Measurements from ENCODE around the gene EPB41L2. TPM values are rescaled to one million over a fixed set of nuclear protein-coding genes. Genes with fewer than 3 reads are reported as not detected.

Gene EPB41L2
- total RNA-seq, 4 donors from 2014 or later: 58.8 to 105 (median 81.3) TPM

DNA sequence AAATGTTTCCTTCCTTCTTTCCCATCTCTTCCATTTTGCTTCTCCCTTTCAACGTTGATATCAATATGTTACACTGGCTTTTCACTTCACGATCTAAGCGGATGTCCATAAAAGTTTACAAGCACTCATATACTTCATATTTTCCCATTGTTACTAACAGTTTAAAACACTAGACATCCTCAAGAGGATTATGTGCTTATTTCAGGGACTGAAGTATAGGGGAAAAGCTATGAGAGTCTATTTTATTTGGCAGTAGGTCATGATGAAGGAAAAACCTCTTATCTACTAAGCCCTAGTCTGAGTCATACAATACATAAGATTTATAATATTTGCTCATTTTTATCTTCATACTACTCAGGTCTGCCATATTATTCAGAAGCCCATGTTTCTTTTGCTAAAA lies 20.6 kb upstream of the EPB41L2 start:
- H3K4me3 ChIP-seq (replicated peaks in 1 of 3): no peak overlapping the region
- 83% methylated on average over 3 of the region's 3 CpGs for WGBS, 2 donors
- H3K36me3 ChIP-seq: no peaks in the 10 kb centered on the region
- no peaks in the 10 kb centered on the region for H3K27me3 ChIP-seq
- no peak for DNase-seq
- H3K9me3 ChIP-seq: no peaks in the 10 kb centered on the region
- H3K4me1 ChIP-seq: no peaks in the 10 kb centered on the region
- no peak overlapping the region for H3K27ac ChIP-seq
- no peak for TF ChIP-seq POLR2A (IDR thresholded peaks at IDR 0.05)
- TF ChIP-seq, protein P1, sequence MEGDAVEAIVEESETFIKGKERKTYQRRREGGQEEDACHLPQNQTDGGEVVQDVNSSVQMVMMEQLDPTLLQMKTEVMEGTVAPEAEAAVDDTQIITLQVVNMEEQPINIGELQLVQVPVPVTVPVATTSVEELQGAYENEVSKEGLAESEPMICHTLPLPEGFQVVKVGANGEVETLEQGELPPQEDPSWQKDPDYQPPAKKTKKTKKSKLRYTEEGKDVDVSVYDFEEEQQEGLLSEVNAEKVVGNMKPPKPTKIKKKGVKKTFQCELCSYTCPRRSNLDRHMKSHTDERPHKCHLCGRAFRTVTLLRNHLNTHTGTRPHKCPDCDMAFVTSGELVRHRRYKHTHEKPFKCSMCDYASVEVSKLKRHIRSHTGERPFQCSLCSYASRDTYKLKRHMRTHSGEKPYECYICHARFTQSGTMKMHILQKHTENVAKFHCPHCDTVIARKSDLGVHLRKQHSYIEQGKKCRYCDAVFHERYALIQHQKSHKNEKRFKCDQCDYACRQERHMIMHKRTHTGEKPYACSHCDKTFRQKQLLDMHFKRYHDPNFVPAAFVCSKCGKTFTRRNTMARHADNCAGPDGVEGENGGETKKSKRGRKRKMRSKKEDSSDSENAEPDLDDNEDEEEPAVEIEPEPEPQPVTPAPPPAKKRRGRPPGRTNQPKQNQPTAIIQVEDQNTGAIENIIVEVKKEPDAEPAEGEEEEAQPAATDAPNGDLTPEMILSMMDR (IDR thresholded peaks at IDR 0.05): no peak
- intact Hi-C loops (cut with DNase I): no loop called here

DNA sequence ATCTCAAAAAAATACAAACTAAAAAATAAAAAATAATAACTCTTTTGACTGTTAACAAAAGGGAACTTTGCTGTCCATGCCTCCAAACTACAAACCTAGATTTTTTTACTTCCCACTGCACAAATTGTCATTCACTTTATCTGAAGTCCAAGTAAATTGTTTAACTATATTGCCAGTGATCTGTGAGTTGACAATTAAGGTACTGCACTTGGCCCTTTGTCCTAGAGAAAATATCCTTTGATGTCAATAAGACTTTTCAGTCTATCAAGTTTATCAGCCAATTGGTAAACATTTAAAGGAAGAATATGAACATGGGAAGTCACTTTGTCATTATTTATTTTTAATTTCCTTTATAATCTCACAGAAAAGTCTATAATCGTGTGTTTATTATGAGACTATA lies 19.3 kb upstream of the EPB41L2 start:
- Histone ChIP-seq H3K27ac (no peak overlapping the region), H3K4me3 (replicated peaks in 1 of 3) (no peak overlapping the region), H3K36me3 (no peaks in the 10 kb centered on the region), H3K9me3 (no peaks in the 10 kb centered on the region), H3K4me1 (no peaks in the 10 kb centered on the region), H3K27me3 (no peaks in the 10 kb centered on the region)
- DNase-seq: no peak
- intact Hi-C loops (cut with DNase I): no loop called here
- TF ChIP-seq POLR2A (IDR thresholded peaks at IDR 0.05): no peak
- TF ChIP-seq, protein P1 (IDR thresholded peaks at IDR 0.05): no peak
- 75 to 81% methylated on average over 1 of the region's 1 CpG for WGBS, 2 donors

DNA sequence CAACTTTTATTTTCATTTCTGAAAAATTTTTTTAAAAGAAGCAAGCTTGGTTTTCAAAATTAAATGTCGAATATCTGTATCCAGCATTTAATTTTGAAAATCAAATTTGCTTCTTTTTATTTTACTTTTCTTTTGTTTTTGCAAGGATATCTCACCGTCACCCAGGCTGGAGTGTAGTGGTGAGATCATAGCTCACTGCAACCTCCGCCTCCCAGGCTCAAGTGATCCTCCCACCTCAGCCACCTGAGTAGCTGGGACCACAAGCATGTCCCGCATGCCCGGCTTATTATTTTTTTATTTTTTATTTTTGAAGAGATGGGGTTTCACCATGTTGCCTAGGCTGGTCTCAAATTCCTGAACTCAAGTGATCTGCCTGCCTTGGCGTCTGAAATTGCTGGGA lies 17.0 kb upstream of the EPB41L2 start:
- Histone ChIP-seq H3K4me1 (no peaks in the 10 kb centered on the region), H3K27me3 (no peaks in the 10 kb centered on the region), H3K4me3 (replicated peaks in 1 of 3) (no peak overlapping the region), H3K9me3 (no peaks in the 10 kb centered on the region), H3K36me3 (no peaks in the 10 kb centered on the region), H3K27ac (no peak overlapping the region)
- TF ChIP-seq, protein P1 (IDR thresholded peaks at IDR 0.05): no peak
- TF ChIP-seq POLR2A (IDR thresholded peaks at IDR 0.05): no peak
- intact Hi-C loops (cut with DNase I): no loop called here
- no peak for DNase-seq
- 87 to 91% methylated on average over 6 of the region's 6 CpGs for WGBS, 2 donors

DNA sequence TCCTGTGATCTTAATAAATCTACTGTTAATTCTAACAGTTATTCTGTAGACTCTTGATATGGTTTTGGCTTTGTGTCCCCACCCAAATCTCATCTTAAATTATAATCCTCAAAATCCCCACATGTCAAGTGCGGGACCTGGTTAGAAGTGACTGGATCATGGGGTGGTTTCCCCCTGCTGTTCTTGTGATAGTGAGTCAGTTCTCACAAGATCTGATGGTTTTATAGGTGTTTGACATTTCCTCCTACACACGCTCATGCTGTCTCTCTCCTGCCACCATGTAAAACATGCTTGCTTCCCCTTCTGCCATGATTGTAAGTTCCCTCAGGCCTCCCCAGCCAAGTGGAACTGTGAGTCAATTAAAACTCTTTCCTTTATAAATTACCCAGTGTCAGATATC lies 10.5 kb upstream of the EPB41L2 start:
- TF ChIP-seq, protein P1 (IDR thresholded peaks at IDR 0.05): no peak
- no peak for TF ChIP-seq POLR2A (IDR thresholded peaks at IDR 0.05)
- DNase-seq: no peak
- intact Hi-C loops (cut with DNase I): no loop called here
- no peaks in the 10 kb centered on the region for H3K4me1 ChIP-seq
- H3K27me3 ChIP-seq: no peaks in the 10 kb centered on the region
- no peak overlapping the region for H3K27ac ChIP-seq
- no peak overlapping the region for H3K4me3 ChIP-seq (replicated peaks in 1 of 3)
- WGBS, 2 donors: 91 to 94% methylated on average over 2 of the region's 2 CpGs
- no peaks in the 10 kb centered on the region for H3K9me3 ChIP-seq
- no peaks in the 10 kb centered on the region for H3K36me3 ChIP-seq

DNA sequence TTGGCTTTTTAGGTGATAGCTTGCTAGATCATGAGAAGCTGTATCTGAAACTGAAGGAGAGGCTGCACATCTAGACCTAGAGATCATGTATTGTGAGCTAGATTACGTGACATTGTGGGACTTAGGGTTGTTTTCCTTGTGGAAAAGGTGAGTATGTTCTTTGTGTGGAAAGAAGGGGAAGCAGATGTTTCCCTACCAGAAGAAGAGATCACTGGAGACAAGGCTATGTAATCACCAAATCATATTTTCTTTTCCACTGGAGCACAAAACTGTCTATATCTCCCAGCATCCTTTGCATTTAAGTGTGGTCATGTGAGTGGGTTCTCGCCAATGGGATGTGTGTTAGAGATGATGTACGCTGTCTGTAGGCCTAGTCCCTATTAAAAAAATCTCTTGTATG lies 7.0 kb upstream of the EPB41L2 start:
- TF ChIP-seq POLR2A (IDR thresholded peaks at IDR 0.05): no peak
- TF ChIP-seq, protein P1 (IDR thresholded peaks at IDR 0.05): no peak
- no peak for DNase-seq
- Histone ChIP-seq H3K4me3 (replicated peaks in 1 of 3) (no peak overlapping the region), H3K27me3 (no peaks in the 10 kb centered on the region), H3K36me3 (no peaks in the 10 kb centered on the region), H3K27ac (no peak overlapping the region), H3K4me1 (no peaks in the 10 kb centered on the region), H3K9me3 (no peaks in the 10 kb centered on the region)
- WGBS, 2 donors: 88 to 99% methylated on average over 3 of the region's 3 CpGs
- intact Hi-C loops (cut with DNase I): no loop called here
